ENCODE results near the gene ATG16L1. TPM values are rescaled to one million over a fixed set of nuclear protein-coding genes. Genes with fewer than 3 reads are reported as not detected.

ATG16L1 gene
- total and polyA plus RNA-seq, 2 of the 4 experiments (the other 2 are of a cell fraction), result 20.0 to 26.2 TPM

DNA sequence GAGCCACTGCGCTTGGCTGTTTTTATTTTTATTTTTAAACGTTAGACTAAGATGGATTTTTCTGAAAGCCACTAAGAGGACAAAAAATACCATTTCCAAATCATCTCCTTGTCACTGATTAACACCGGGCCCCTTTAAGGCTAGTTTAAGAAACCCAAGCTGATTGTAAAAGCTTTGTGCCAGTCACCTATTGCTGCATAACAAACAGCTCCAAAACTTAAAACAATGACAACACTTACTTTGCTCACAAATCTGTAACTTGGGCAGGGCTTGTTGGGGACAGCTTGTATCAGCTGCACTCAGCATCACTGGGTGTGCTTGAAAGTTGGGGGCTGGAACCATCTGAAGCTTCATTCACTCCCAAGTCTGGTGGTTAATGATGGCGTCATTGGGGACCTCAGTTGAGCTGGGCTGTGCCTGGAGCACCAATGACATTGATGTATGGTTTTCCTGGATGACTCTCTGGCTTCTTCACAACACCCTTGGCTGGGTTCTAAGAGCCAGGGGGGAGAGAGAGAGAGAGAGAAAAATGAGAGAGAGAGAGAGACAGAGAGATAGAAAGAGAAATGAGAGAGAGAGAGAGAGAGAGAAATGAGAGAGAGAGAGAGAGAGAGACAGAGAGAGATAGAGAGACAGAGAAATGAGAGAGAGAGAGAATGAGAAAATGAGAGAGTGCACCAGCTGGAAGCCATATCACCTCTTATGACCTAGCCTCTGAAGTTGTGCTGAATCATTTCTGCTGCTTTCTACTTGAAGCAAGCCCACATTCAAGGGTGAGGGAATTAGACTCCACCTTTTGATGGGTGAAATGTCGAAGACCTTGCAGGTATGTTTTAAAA, 26.0 kb upstream of the ATG16L1 start:
- dilution Hi-C loops (cut with HindIII; ENCODE audit: low sequenced_read_pairs, unreplicated experiment) (no loop called here), in situ Hi-C loops (cut with MboI; ENCODE audit: low sequenced_read_pairs) (no loop called here), intact Hi-C loops (cut with micrococcal nuclease) (no loop called here)
- no peak overlapping the region for H2AFZ ChIP-seq (replicated peaks; ENCODE audit: low read length, poor library complexity)
- H4K91ac ChIP-seq (ENCODE audit: insufficient read depth, low read depth, low read length), result no peak overlapping the region
- no peaks in the 10 kb centered on the region for H3K79me1 ChIP-seq (ENCODE audit: low read depth in 1 of 2, low read length in 2 of 2)
- no peak overlapping the region for H2BK5ac ChIP-seq (ENCODE audit: low read depth, low read length, poor library complexity, severe bottlenecking)
- no peak overlapping the region for H3K23ac ChIP-seq (ENCODE audit: low read depth, low read length)
- no peak overlapping the region for H3K4ac ChIP-seq (ENCODE audit: low read depth, low read length)
- no peaks in the 10 kb centered on the region for H4K20me1 ChIP-seq (ENCODE audit: insufficient read depth, low read length)
- no peak overlapping the region for H4K8ac ChIP-seq (ENCODE audit: low read depth in 2 of 2, low read length in 2 of 2)
- WGBS, 2 experiments (ENCODE audit: extremely low coverage in 2 of 2, insufficient read length in 1 of 2), result no CpG with 5 or more reads among the region's 5 CpGs
- no peak overlapping the region for H2BK120ac ChIP-seq (ENCODE audit: low read depth, low read length)
- H3K56ac ChIP-seq (ENCODE audit: extremely low read depth, insufficient read depth, low read length), result no peak overlapping the region
- H3K9ac ChIP-seq (ENCODE audit: low read depth, low read length), result no peak overlapping the region
- DNase-seq (no peak), ATAC-seq (ENCODE audit: low read depth) (no peak)
- H3K27me3 ChIP-seq (ENCODE audit: control insufficient read depth, insufficient read depth, low read length), result peaks cover 13% of the 10 kb centered on the region
- POLR2A ChIA-PET (ENCODE audit: unreplicated experiment), result interaction anchor here (0.6 kb wide), 1 partner anchor 714 kb away, joined by 5 read pairs; no protein-coding TSS in a partner anchor
- H3K36me3 ChIP-seq (ENCODE audit: control insufficient read depth, insufficient read depth, low read length), result no peaks in the 10 kb centered on the region
- H4K5ac ChIP-seq (ENCODE audit: low read depth, low read length), result no peak overlapping the region
- no peak overlapping the region for H3K14ac ChIP-seq (replicated peaks; ENCODE audit: low read depth, low read length)
- no TSS peak for BruUV-seq (replicated peaks)
- H3K9me1 ChIP-seq (ENCODE audit: insufficient read depth, low read length), result no peaks in the 10 kb centered on the region
- no peak overlapping the region for H3K4me2 ChIP-seq (ENCODE audit: low read depth, low read length)
- H3K9me3 ChIP-seq (ENCODE audit: control insufficient read depth, insufficient read depth, low read length), result 0 out of 2 replicates have a peak, but pooled peaks cover 2% of the 10 kb centered on the region
- H3K18ac ChIP-seq (ENCODE audit: low read depth, low read length), result no peak overlapping the region
- no peak overlapping the region for H2AK9ac ChIP-seq (replicated peaks; ENCODE audit: low read depth, low read length, poor library complexity)
- H2BK20ac ChIP-seq (ENCODE audit: low read depth, low read length), result no peak overlapping the region
- no peak overlapping the region for H3K4me3 ChIP-seq (ENCODE audit: insufficient read depth, low read depth, low read length)
- H2BK15ac ChIP-seq (ENCODE audit: low read depth, low read length), result no peak overlapping the region
- CTCF ChIA-PET, result no interaction called here
- no peaks in the 10 kb centered on the region for H3K4me1 ChIP-seq (ENCODE audit: control insufficient read depth, insufficient read depth, low read length)
- TF ChIP-seq RFX5 (IDR thresholded peaks at IDR 0.05; ENCODE audit: low read depth, low read length) (no peak), CEBPB (IDR thresholded peaks at IDR 0.05; ENCODE audit: low read depth, low read length) (no peak), FOS (IDR thresholded peaks at IDR 0.05; ENCODE audit: low read depth, low read length) (no peak)
- TF ChIP-seq, protein P1, sequence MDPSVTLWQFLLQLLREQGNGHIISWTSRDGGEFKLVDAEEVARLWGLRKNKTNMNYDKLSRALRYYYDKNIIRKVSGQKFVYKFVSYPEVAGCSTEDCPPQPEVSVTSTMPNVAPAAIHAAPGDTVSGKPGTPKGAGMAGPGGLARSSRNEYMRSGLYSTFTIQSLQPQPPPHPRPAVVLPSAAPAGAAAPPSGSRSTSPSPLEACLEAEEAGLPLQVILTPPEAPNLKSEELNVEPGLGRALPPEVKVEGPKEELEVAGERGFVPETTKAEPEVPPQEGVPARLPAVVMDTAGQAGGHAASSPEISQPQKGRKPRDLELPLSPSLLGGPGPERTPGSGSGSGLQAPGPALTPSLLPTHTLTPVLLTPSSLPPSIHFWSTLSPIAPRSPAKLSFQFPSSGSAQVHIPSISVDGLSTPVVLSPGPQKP (IDR thresholded peaks at IDR 0.05; ENCODE audit: borderline replicate concordance, low read depth, low read length), result no peak
- H3K27ac ChIP-seq (ENCODE audit: insufficient read depth, low read length), result no peak overlapping the region
- H2AK5ac ChIP-seq (ENCODE audit: low read depth, low read length), result no peak overlapping the region

Measured in IMR-90 (cell line).